Activated T-cell treated with anti-CD3 and anti-CD28 coated beads, Interleukin-2, amount 50 U/mL, for 48 hours (primary cell): Measurements from ENCODE around the gene EEFSEC.

Experiments used
- DNase-seq, 2 experiments: peaks; one replicate each; pipeline ENCODE4 v3.0.0-alpha.2; 2020

Gene EEFSEC

GRCh38 chr3:128245460-128245859 is 92.2 kb downstream of the EEFSEC start:
- no peak for DNase-seq

- no peak for DNase-seq
These were observed 94.6 kb downstream of the EEFSEC start for GRCh38 chr3:128247666-128248409.

- no peak for DNase-seq
These were observed 98.8 kb downstream of the EEFSEC start for GRCh38 chr3:128252083-128252482.

GRCh38 chr3:128253150-128253549 is 99.9 kb downstream of the EEFSEC start:
- no peak for DNase-seq

GRCh38 chr3:128254066-128254590 is 100.8 kb downstream of the EEFSEC start:
- no peak for DNase-seq

GRCh38 chr3:128254967-128255366 is 101.7 kb downstream of the EEFSEC start:
- no peak for DNase-seq

GRCh38 chr3:128256131-128256530 is 102.8 kb downstream of the EEFSEC start:
- no peak for DNase-seq

GRCh38 chr3:128257632-128258031 is 104.4 kb downstream of the EEFSEC start:
- DNase-seq, result no peak

- DNase-seq, result no peak
These were observed 107.0 kb downstream of the EEFSEC start for GRCh38 chr3:128260275-128260674.

- DNase-seq, result no peak
These were observed 109.2 kb downstream of the EEFSEC start for GRCh38 chr3:128262457-128262856.

- no peak for DNase-seq
These were observed 109.8 kb downstream of the EEFSEC start for GRCh38 chr3:128263118-128263517.

- DNase-seq, result no peak
These were observed 110.7 kb downstream of the EEFSEC start for GRCh38 chr3:128263946-128264345.

- DNase-seq, result no peak
These were observed 113.2 kb downstream of the EEFSEC start for GRCh38 chr3:128266453-128266852.

- no peak for DNase-seq
These were observed 114.3 kb downstream of the EEFSEC start for GRCh38 chr3:128267541-128267940.

- DNase-seq, result peak in 1 of 2 experiments; percentile 2
These were observed 115.9 kb downstream of the EEFSEC start for GRCh38 chr3:128269006-128269775.

GRCh38 chr3:128269796-128270195 is 116.5 kb downstream of the EEFSEC start:
- DNase-seq, result peak in 1 of 2 experiments; percentile 6

- DNase-seq, result peak in 1 of 2 experiments; percentile 4
These were observed 117.5 kb downstream of the EEFSEC start for GRCh38 chr3:128270559-128271492.

GRCh38 chr3:128271536-128272332 is 118.5 kb downstream of the EEFSEC start:
- peak in 1 of 2 experiments; percentile 5 for DNase-seq

GRCh38 chr3:128273109-128273840 is 120.0 kb downstream of the EEFSEC start:
- DNase-seq, result peak in 1 of 2 experiments; percentile 7

- DNase-seq, result peak in 1 of 2 experiments; percentile 15
These were observed 120.7 kb downstream of the EEFSEC start for GRCh38 chr3:128273841-128274573.
